GM12878 (cell line): Measurements from ENCODE around the gene PRICKLE4. TPM values are rescaled to one million over a fixed set of nuclear protein-coding genes. Genes with fewer than 3 reads are reported as not detected.

Experiments
- ATAC-seq: fragments of 200-7000 bp; cut with Tn5 transposase; 3 replicates; pipeline ENCODE4 v1.9.1; 2020; ENCODE audit warnings: mild to moderate bottlenecking, moderate library complexity
- BruUV-seq: library from RNA; stranded (reverse); fragments of 400-500 nt; replicated peaks from 2 replicates; lab custom pipeline; 2021; lab: Mats Ljungman, UMichigan
- CTCF ChIA-PET: fragments of 300-600 bp; sonication (Branson Sonifier 250); formaldehyde crosslinking; extraction: SDS; loops from one replicate; lab custom pipeline; 2021; ENCODE audit warnings: inconsistent platforms; lab: Yijun Ruan, JAX
- POLR2A ChIA-PET: fragments of 350-600 bp; formaldehyde crosslinking; extraction: SDS; loops from one replicate; lab custom pipeline; 2021; ENCODE audit warnings: inconsistent platforms; lab: Charles Lee
- RAD21 ChIA-PET: fragments of 300-600 bp; sonication (Branson Sonifier 250); formaldehyde crosslinking; loops from one replicate; lab custom pipeline; 2023; ENCODE audit warnings: antibody characterized with exemption; ENCODE audit not compliant: unreplicated experiment; lab: Charles Lee
- SMC1A ChIA-PET: fragments of 300-600 bp; sonication (Branson Sonifier 250); formaldehyde crosslinking; loops from one replicate; lab custom pipeline; 2023; ENCODE audit not compliant: unreplicated experiment, uncharacterized antibody; lab: Charles Lee
- DNase-seq: peaks from one replicate; pipeline ENCODE4 v3.0.0-alpha.2; 2011; ENCODE audit warnings: low read depth, low spot score
- FAIRE-seq: peaks from 3 replicates; lab custom pipeline; 2011; peaks lifted over from hg19 to GRCh38; lab: Jason Lieb, UNC
- H2AFZ ChIP-seq: 2 replicates; pipeline ENCODE4 v1.6.0; 2011; ENCODE audit warnings: low read depth, low read length, control low read depth; ENCODE audit not compliant: control insufficient read depth
- H3K27ac ChIP-seq: 2 replicates; pipeline ENCODE4 v1.5.1; 2011; ENCODE audit warnings: control low read depth; ENCODE audit not compliant: control insufficient read depth, insufficient read depth
- H3K27me3 ChIP-seq, 2 experiments: replicated peaks in 1 of 2; 2 replicates each; pipeline versions ENCODE4 v1.6.0 to v1.6.1; 2011; ENCODE audit warnings: low read length in 1 of 2; ENCODE audit not compliant: control insufficient read depth in 2 of 2, insufficient read depth in 2 of 2
- H3K36me3 ChIP-seq, 2 experiments: 2 replicates each; pipeline ENCODE4 v1.5.1; 2011; ENCODE audit warnings: low read length in 1 of 2; ENCODE audit not compliant: control insufficient read depth in 2 of 2, insufficient read depth in 2 of 2
- H3K4me1 ChIP-seq: 2 replicates; pipeline ENCODE4 v1.6.1; 2011; ENCODE audit warnings: mild to moderate bottlenecking, low read length, moderate library complexity, mixed read lengths; ENCODE audit not compliant: control insufficient read depth, insufficient read depth
- H3K4me2 ChIP-seq: 2 replicates; pipeline ENCODE4 v1.6.0; 2011; ENCODE audit warnings: control low read depth; ENCODE audit not compliant: control insufficient read depth, insufficient read depth
- H3K4me3 ChIP-seq: fragments of 200-600 bp; sonication (generic); 2 replicates; pipeline ENCODE4 v1.5.1; 2016
- H3K79me2 ChIP-seq: 2 replicates; pipeline ENCODE4 v1.6.0; 2011; ENCODE audit warnings: low read length; ENCODE audit not compliant: control insufficient read depth, insufficient read depth
- H3K9ac ChIP-seq: 2 replicates; pipeline ENCODE4 v1.8.0; 2011; ENCODE audit warnings: low read length, control low read depth, mixed read lengths; ENCODE audit not compliant: control insufficient read depth, insufficient read depth
- H3K9me3 ChIP-seq: replicated peaks from 3 replicates; pipeline ENCODE4 v1.5.1; 2011; ENCODE audit warnings: mild to moderate bottlenecking, low read length; ENCODE audit not compliant: control insufficient read depth, insufficient read depth
- H4K20me1 ChIP-seq: 2 replicates; pipeline ENCODE4 v1.6.0; 2011; ENCODE audit not compliant: control insufficient read depth, insufficient read depth
- BRCA1 ChIP-seq: IDR thresholded peaks from 2 replicates; pipeline ENCODE4 v1.6.1; 2011; ENCODE audit warnings: low read depth, low read length, improper control_type of control experiment
- FOXM1 ChIP-seq: IDR thresholded peaks from 2 replicates; pipeline ENCODE4 v1.6.1; 2012; ENCODE audit warnings: low read depth, mild to moderate bottlenecking, inconsistent platforms, low read length, moderate library complexity
- MLLT1 ChIP-seq: fragments of 450-650 bp; IDR thresholded peaks from 2 replicates; pipeline ENCODE4 v1.6.1; 2016; ENCODE audit warnings: mild to moderate bottlenecking
- MXI1 ChIP-seq: fragments of 150-350 bp; IDR thresholded peaks from 2 replicates; pipeline ENCODE4 v1.6.1; 2011; ENCODE audit warnings: low read depth, mild to moderate bottlenecking, inconsistent platforms, low read length, improper control_type of control experiment
- NFYA ChIP-seq: IDR thresholded peaks from 2 replicates; pipeline ENCODE4 v1.6.1; 2011; ENCODE audit warnings: low read depth, mild to moderate bottlenecking, low read length, improper control_type of control experiment, borderline replicate concordance
- PAX5 ChIP-seq: IDR thresholded peaks from 2 replicates; pipeline ENCODE4 v1.6.1; 2011; ENCODE audit warnings: low read depth, low read length, borderline replicate concordance
- SIX5 ChIP-seq: IDR thresholded peaks from 2 replicates; pipeline ENCODE4 v1.6.1; 2011; ENCODE audit warnings: mild to moderate bottlenecking, low read depth, low read length, moderate library complexity; ENCODE audit not compliant: severe bottlenecking
- TCF12 ChIP-seq: IDR thresholded peaks from 2 replicates; pipeline ENCODE4 v1.6.1; 2011; ENCODE audit warnings: low read depth, mild to moderate bottlenecking, low read length
- USF2 ChIP-seq: IDR thresholded peaks from 2 replicates; pipeline ENCODE4 v1.6.1; 2011; ENCODE audit warnings: low read depth, low read length, improper control_type of control experiment, borderline replicate concordance
- YY1 ChIP-seq: IDR thresholded peaks from 2 replicates; pipeline ENCODE4 v1.6.1; 2011; ENCODE audit warnings: low read depth, mild to moderate bottlenecking, low read length
- ZBTB4 ChIP-seq: fragments of 450-650 bp; formaldehyde crosslinking; IDR thresholded peaks from 2 replicates; pipeline ENCODE4 v1.4.0; 2022; ENCODE audit warnings: mild to moderate bottlenecking, moderate library complexity
- ZNF207 ChIP-seq: fragments of 450-650 bp; IDR thresholded peaks from 2 replicates; pipeline ENCODE4 v1.6.1; 2014; ENCODE audit warnings: antibody characterized with exemption, mild to moderate bottlenecking, borderline replicate concordance
- ZSCAN29 ChIP-seq: fragments of 450-650 bp; IDR thresholded peaks from 2 replicates; pipeline ENCODE4 v1.6.1; 2017; ENCODE audit warnings: mild to moderate bottlenecking, moderate library complexity
- WGBS: methylation state at CpG from one replicate; pipeline ENCODE4 v1.1.6; 2016; ENCODE audit warnings: low lambda C conversion rate; ENCODE audit not compliant: insufficient replicate concordance, insufficient coverage; ENCODE audit errors: missing lambda C conversion rate; 5-methylcytosine and 5-hydroxymethylcytosine counted together
- in situ Hi-C: fragments of 300-500 bp; cut with MboI; formaldehyde crosslinking; loops from 9 replicates; pipeline ENCODE4 v1.14.3; 2018; ENCODE audit warnings: mixed read lengths
- intact Hi-C: fragments of 100-400 bp; cut with micrococcal nuclease; formaldehyde crosslinking; loops from one replicate; pipeline ENCODE4 v1.14.2; 2022; ENCODE audit not compliant: unreplicated experiment
- polyA plus RNA-seq, 11 experiments: library from polyadenylated mRNA; depleted of rRNA in 4 of 11; unstranded in 6 of 11; stranded (reverse) in 5 of 11; fragments of >200 nt; fragmentation: Nextera tagmentation in 4 of 11; fragmentation: Illumina TruSeq in 1 of 11; extraction: Ambion mirVana in 4 of 11; extraction: Trizol in 1 of 11; gene quantifications; 1 replicate in 1 of 11; 2 replicates in 10 of 11; pipeline versions ENCODE4 v1.2.1 to v1.2.3, GENCODE V29; 2011 to 2016; ENCODE audit warnings: inconsistent platforms in 2 of 11, missing spikeins in 2 of 11, low read depth in 1 of 11
- total RNA-seq, 4 experiments: library from RNA; depleted of rRNA in 3 of 4; stranded (reverse); fragments of >200 nt in 3 of 4; fragmentation: Illumina TruSeq in 1 of 4; extraction: Trizol in 1 of 4; gene quantifications; 2 replicates each; pipeline versions ENCODE4 v1.2.1 to v1.2.3, GENCODE V29; 2013 to 2021
- TF ChIP-seq, protein P1 (sequence below): fragments of 450-650 bp; IDR thresholded peaks from 2 replicates; pipeline ENCODE4 v1.6.1; 2017; ENCODE audit warnings: antibody characterized with exemption, mild to moderate bottlenecking, moderate library complexity
- TF ChIP-seq, protein P2 (sequence below): IDR thresholded peaks from 2 replicates; pipeline ENCODE4 v1.6.1; 2012; ENCODE audit warnings: low read depth, low read length, improper control_type of control experiment

PRICKLE4 gene
- total and polyA plus RNA-seq, 10 of the 15 experiments (the other 5 are each of a cell fraction or from before 2014, with no cell fraction given): 0.33 to 0.85 (median 0.35) TPM; not detected in 7

DNA sequence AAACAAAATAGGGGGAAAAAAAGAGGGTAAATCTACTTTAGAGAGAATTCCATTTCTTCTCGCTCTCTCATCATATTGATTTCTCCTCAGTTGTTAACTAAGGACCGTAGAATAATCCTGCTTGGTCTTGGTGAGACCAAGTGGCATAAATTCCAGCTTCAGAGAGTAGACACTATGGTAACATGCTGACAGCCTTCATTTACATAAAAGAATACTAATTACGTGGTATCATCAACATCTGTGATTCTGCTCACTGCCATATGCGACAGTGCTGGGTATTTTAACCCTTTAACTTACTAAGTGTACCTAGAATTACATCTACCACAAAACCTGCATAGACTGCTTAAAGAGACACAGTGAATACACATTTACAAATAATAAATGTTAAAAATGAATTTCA is 34.0 kb downstream of the PRICKLE4 start:
- Histone ChIP-seq H3K4me1 (no peaks in the 10 kb centered on the region), H3K27ac (no peak overlapping the region), H3K4me2 (no peak overlapping the region), H4K20me1 (no peaks in the 10 kb centered on the region), H3K27me3 (no peaks in the 10 kb centered on the region), H3K79me2 (no peaks in the 10 kb centered on the region), H3K9me3 (no peaks in the 10 kb centered on the region), H2AFZ (no peak overlapping the region), H3K9ac (no peak overlapping the region), H3K4me3 (no peak overlapping the region), H3K36me3 (no peaks in the 10 kb centered on the region)
- DNase-seq: no peak
- WGBS: 59% methylated on average over 4 of the region's 4 CpGs
- CTCF ChIA-PET: interaction anchor here (1.1 to 2.6 kb wide), 2 partner anchors 14 to 230 kb away, joined by 3 to 9 read pairs; no protein-coding TSS in a partner anchor
- intact Hi-C loops (no loop called here), in situ Hi-C loops (no loop called here)
- no peak for ATAC-seq
- BruUV-seq: no TSS peak
- POLR2A ChIA-PET: interaction anchor here (0.6 kb wide), 1 partner anchor 513 kb away, joined by 3 read pairs; no protein-coding TSS in a partner anchor
- no peak for FAIRE-seq
- RAD21 ChIA-PET: no interaction called here
- SMC1A ChIA-PET: interaction anchor here (0.9 to 1.4 kb wide), 3 partner anchors 17 to 32 kb away, joined by 3 to 4 read pairs (median 4); no protein-coding TSS in a partner anchor
- TF ChIP-seq PAX5 (no peak), ZNF207 (no peak), NFYA (no peak), SIX5 (no peak), ZSCAN29 (no peak), ZBTB4 (CRISPR knock-in tag) (no peak), USF2 (no peak), YY1 (no peak), MXI1 (no peak), FOXM1 (no peak), TCF12 (no peak), BRCA1 (no peak), MLLT1 (no peak)
- TF ChIP-seq, protein P1, sequence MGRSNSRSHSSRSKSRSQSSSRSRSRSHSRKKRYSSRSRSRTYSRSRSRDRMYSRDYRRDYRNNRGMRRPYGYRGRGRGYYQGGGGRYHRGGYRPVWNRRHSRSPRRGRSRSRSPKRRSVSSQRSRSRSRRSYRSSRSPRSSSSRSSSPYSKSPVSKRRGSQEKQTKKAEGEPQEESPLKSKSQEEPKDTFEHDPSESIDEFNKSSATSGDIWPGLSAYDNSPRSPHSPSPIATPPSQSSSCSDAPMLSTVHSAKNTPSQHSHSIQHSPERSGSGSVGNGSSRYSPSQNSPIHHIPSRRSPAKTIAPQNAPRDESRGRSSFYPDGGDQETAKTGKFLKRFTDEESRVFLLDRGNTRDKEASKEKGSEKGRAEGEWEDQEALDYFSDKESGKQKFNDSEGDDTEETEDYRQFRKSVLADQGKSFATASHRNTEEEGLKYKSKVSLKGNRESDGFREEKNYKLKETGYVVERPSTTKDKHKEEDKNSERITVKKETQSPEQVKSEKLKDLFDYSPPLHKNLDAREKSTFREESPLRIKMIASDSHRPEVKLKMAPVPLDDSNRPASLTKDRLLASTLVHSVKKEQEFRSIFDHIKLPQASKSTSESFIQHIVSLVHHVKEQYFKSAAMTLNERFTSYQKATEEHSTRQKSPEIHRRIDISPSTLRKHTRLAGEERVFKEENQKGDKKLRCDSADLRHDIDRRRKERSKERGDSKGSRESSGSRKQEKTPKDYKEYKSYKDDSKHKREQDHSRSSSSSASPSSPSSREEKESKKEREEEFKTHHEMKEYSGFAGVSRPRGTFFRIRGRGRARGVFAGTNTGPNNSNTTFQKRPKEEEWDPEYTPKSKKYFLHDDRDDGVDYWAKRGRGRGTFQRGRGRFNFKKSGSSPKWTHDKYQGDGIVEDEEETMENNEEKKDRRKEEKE: no peak
- TF ChIP-seq, protein P2, sequence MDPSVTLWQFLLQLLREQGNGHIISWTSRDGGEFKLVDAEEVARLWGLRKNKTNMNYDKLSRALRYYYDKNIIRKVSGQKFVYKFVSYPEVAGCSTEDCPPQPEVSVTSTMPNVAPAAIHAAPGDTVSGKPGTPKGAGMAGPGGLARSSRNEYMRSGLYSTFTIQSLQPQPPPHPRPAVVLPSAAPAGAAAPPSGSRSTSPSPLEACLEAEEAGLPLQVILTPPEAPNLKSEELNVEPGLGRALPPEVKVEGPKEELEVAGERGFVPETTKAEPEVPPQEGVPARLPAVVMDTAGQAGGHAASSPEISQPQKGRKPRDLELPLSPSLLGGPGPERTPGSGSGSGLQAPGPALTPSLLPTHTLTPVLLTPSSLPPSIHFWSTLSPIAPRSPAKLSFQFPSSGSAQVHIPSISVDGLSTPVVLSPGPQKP: no peak
